ENCODE data around the gene PCDH12. TPM values are rescaled to one million over a fixed set of nuclear protein-coding genes. Genes with fewer than 3 reads are reported as not detected.

Gene PCDH12
- total RNA-seq, 1 donor from 2014 or later = under 0.01 TPM

DNA sequence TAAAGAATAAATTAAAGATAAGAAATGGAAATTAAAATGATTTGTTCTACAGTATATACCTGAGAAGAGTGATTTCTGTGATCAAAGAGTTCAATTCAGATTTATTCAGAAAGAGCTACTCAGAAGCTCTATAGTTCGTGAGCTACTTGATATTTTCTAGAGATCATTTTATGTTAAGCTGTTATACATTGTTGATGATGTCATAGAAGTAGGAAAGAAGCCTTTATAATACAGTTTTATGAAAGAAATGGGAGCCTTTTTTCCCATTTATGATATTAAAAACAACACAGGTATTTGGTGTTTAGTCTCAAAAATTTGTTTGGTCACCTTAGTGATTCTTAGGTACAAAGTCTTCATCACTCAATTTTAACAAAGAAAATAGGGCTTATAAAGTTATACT, 31.7 kb upstream of the PCDH12 start:
- Histone ChIP-seq H3K4me3 (ENCODE audit: low read depth, low read length) (no peak overlapping the region), H3K36me3 (ENCODE audit: control insufficient read depth, insufficient read depth, low read length) (peaks cover 8% of the 10 kb centered on the region), H3K27me3 (ENCODE audit: control insufficient read depth, insufficient read depth, low read length) (no peaks in the 10 kb centered on the region)
- FAIRE-seq (no peak), DNase-seq (ENCODE audit: low read depth) (no peak)
- TF ChIP-seq, protein P1, sequence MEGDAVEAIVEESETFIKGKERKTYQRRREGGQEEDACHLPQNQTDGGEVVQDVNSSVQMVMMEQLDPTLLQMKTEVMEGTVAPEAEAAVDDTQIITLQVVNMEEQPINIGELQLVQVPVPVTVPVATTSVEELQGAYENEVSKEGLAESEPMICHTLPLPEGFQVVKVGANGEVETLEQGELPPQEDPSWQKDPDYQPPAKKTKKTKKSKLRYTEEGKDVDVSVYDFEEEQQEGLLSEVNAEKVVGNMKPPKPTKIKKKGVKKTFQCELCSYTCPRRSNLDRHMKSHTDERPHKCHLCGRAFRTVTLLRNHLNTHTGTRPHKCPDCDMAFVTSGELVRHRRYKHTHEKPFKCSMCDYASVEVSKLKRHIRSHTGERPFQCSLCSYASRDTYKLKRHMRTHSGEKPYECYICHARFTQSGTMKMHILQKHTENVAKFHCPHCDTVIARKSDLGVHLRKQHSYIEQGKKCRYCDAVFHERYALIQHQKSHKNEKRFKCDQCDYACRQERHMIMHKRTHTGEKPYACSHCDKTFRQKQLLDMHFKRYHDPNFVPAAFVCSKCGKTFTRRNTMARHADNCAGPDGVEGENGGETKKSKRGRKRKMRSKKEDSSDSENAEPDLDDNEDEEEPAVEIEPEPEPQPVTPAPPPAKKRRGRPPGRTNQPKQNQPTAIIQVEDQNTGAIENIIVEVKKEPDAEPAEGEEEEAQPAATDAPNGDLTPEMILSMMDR (IDR thresholded peaks at IDR 0.05; ENCODE audit: insufficient read depth, low read length, severe bottlenecking) = no peak

- Histone ChIP-seq H3K4me3 (ENCODE audit: low read depth, low read length) (no peak overlapping the region), H3K36me3 (ENCODE audit: control insufficient read depth, insufficient read depth, low read length) (peaks cover 10% of the 10 kb centered on the region), H3K27me3 (ENCODE audit: control insufficient read depth, insufficient read depth, low read length) (no peaks in the 10 kb centered on the region)
- no peak for DNase-seq (ENCODE audit: low read depth)
- no peak for FAIRE-seq
- TF ChIP-seq, protein P1 (IDR thresholded peaks at IDR 0.05; ENCODE audit: insufficient read depth, low read length, severe bottlenecking) = no peak
These were observed 28.1 kb upstream of the PCDH12 start for GRCh38 chr5:141986072-141986471.

GRCh38 chr5:141982626-141983025, 24.6 kb upstream of the PCDH12 start:
- FAIRE-seq (no peak), DNase-seq (ENCODE audit: low read depth) (no peak)
- TF ChIP-seq, protein P1 (IDR thresholded peaks at IDR 0.05; ENCODE audit: insufficient read depth, low read length, severe bottlenecking) = no peak
- Histone ChIP-seq H3K27me3 (ENCODE audit: control insufficient read depth, insufficient read depth, low read length) (no peaks in the 10 kb centered on the region), H3K4me3 (ENCODE audit: low read depth, low read length) (no peak overlapping the region), H3K36me3 (ENCODE audit: control insufficient read depth, insufficient read depth, low read length) (peaks cover 21% of the 10 kb centered on the region)

GRCh38 chr5:141978389-141978788, 20.4 kb upstream of the PCDH12 start:
- DNase-seq (ENCODE audit: low read depth) (no peak), FAIRE-seq (no peak)
- Histone ChIP-seq H3K36me3 (ENCODE audit: control insufficient read depth, insufficient read depth, low read length) (peaks cover 21% of the 10 kb centered on the region), H3K4me3 (ENCODE audit: low read depth, low read length) (no peak overlapping the region), H3K27me3 (ENCODE audit: control insufficient read depth, insufficient read depth, low read length) (no peaks in the 10 kb centered on the region)
- TF ChIP-seq, protein P1 (IDR thresholded peaks at IDR 0.05; ENCODE audit: insufficient read depth, low read length, severe bottlenecking) = no peak

DNA sequence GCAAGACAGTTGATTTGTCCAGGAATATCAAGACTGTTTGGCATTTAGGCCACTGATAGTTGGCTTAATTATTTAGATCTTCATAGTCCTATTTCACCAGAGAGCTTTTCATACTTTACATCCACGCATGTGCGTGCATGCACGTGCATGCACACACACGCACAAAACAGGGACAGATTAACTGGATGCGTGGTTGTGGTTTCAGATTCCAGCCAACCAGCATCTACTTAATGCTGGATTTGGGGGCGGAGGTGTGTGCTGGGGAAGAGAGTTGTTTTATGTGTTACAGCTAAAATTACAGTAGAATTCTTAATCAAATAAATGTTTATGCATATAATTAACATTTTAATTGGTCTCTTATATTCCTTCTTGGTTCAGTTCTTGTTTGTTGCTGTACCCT, 18.2 kb upstream of the PCDH12 start:
- TF ChIP-seq, protein P1 (IDR thresholded peaks at IDR 0.05; ENCODE audit: insufficient read depth, low read length, severe bottlenecking) = no peak
- Histone ChIP-seq H3K27me3 (ENCODE audit: control insufficient read depth, insufficient read depth, low read length) (no peaks in the 10 kb centered on the region), H3K4me3 (ENCODE audit: low read depth, low read length) (no peak overlapping the region), H3K36me3 (ENCODE audit: control insufficient read depth, insufficient read depth, low read length) (peaks cover 20% of the 10 kb centered on the region)
- peak; percentile 61 for DNase-seq (ENCODE audit: low read depth)
- no peak for FAIRE-seq

DNA sequence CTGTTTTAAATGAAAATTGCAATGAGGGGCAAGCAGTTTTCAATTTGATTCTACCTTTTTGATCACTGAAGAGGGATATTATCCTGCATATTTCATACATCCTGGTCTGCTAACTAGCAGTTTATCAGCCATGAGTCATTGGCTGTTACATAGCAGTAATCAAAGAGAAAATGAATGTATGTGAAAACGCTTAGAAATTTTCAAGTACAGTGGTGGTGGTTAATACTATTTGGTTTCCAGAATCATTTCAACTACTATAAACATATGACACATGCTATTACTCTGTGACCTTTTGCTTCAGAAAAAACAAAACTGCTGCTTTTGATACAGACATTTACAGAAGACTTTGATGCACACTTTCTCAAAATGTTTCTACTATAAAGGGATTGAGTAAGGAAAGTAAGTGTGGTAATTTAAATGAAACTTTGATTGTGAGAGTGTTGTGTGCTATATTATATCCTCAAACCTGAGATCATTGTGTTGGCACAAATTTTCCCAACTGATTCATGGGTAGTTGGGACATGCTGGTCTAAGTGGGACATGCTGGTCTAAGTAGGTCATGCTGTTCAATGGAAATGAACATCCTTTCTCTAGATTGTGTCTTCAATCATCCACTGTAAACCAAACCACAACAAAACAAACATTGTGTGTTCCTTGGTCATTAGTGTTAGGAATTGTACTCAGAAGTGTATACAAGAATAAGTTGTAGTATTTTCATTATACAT, 16.0 kb upstream of the PCDH12 start:
- H3K27me3 ChIP-seq (ENCODE audit: control insufficient read depth, insufficient read depth, low read length) = no peaks in the 10 kb centered on the region
- no peak for FAIRE-seq
- peaks cover 9% of the 10 kb centered on the region for H3K36me3 ChIP-seq (ENCODE audit: control insufficient read depth, insufficient read depth, low read length)
- DNase-seq (ENCODE audit: low read depth) = peak; percentile 54
- TF ChIP-seq, protein P1 (IDR thresholded peaks at IDR 0.05; ENCODE audit: insufficient read depth, low read length, severe bottlenecking) = no peak
- no peak overlapping the region for H3K4me3 ChIP-seq (ENCODE audit: low read depth, low read length)

Data from bronchial epithelial cell (primary cell).